K562 (cell line): ENCODE data around the gene MAGIX. TPM values are rescaled to one million over a fixed set of nuclear protein-coding genes. Genes with fewer than 3 reads are reported as not detected.

ENCODE experiments used
- ATAC-seq: fragments of 200-7000 bp; cut with Tn5 transposase; 3 replicates; pipeline ENCODE4 v1.9.1; 2020; ENCODE audit warnings: moderate library complexity
- BruUV-seq: library from RNA; stranded (reverse); fragments of 400-500 nt; replicated peaks from 2 replicates; lab custom pipeline; 2021; lab: Mats Ljungman, UMichigan
- CTCF ChIA-PET: fragments of 300-600 bp; formaldehyde crosslinking; extraction: SDS; loops from one replicate; lab custom pipeline; 2021; ENCODE audit warnings: low intra/inter-chr PET ratio; lab: Yijun Ruan, JAX
- POLR2A ChIA-PET: fragments of 300-600, 350-650 bp; sonication (Branson Sonifier 250); formaldehyde crosslinking; extraction: SDS; loops from one replicate; lab custom pipeline; 2021; ENCODE audit warnings: antibody characterized with exemption, inconsistent platforms; lab: Yijun Ruan, JAX
- DNase-seq, 4 experiments: peaks; one replicate each; pipeline versions ENCODE4 v3.0.0 to v3.0.0-alpha.2; 2011 to 2018; ENCODE audit warnings: low spot score in 3 of 4, mixed read lengths in 3 of 4; ENCODE audit errors: extremely low read depth in 1 of 4
- FAIRE-seq: peaks from 2 replicates; lab custom pipeline; 2011; peaks lifted over from hg19 to GRCh38; lab: Jason Lieb, UNC
- H2AFZ ChIP-seq: 2 replicates; pipeline ENCODE4 v1.6.0; 2011; ENCODE audit warnings: low read depth, low read length, control low read depth, inconsistent platforms
- H3K27ac ChIP-seq: fragments of 200-600 bp; 3 replicates; pipeline ENCODE4 v1.8.0; 2011; ENCODE audit warnings: low read depth, mild to moderate bottlenecking, control low read depth, inconsistent platforms, low read length, moderate library complexity, mixed read lengths; ENCODE audit errors: extremely low read depth
- H3K27me3 ChIP-seq, 2 experiments: fragments of 300-600 bp in 1 of 2; 2 replicates in 1 of 2; 3 replicates in 1 of 2; pipeline versions ENCODE4 v1.6.0 to v1.8.0; 2011; ENCODE audit warnings: inconsistent platforms in 2 of 2, low read length in 2 of 2, mild to moderate bottlenecking in 1 of 2, mixed read lengths in 1 of 2, moderate library complexity in 1 of 2; ENCODE audit not compliant: control insufficient read depth in 2 of 2, insufficient read depth in 2 of 2
- H3K36me3 ChIP-seq: fragments of 300-600 bp; 3 replicates; pipeline ENCODE4 v1.8.0; 2011; ENCODE audit warnings: mild to moderate bottlenecking, low read length, inconsistent platforms; ENCODE audit not compliant: control insufficient read depth, insufficient read depth
- H3K4me1 ChIP-seq, 2 experiments: fragments of 200-600 bp in 1 of 2; replicated peaks in 1 of 2; 2 replicates in 1 of 2; 3 replicates in 1 of 2; pipeline versions ENCODE4 v1.5.1 to v1.8.0; 2011; ENCODE audit warnings: inconsistent platforms in 2 of 2, low read length in 2 of 2, mild to moderate bottlenecking in 1 of 2, mixed read lengths in 1 of 2, moderate library complexity in 1 of 2; ENCODE audit not compliant: control insufficient read depth in 2 of 2, insufficient read depth in 2 of 2
- H3K4me2 ChIP-seq: 2 replicates; pipeline ENCODE4 v1.6.1; 2011; ENCODE audit warnings: low read length, control low read depth, inconsistent platforms, mixed read lengths; ENCODE audit not compliant: insufficient read depth
- H3K4me3 ChIP-seq: fragments of 200-600 bp; sonication (generic), shearing (Covaris generic); 2 replicates; pipeline ENCODE4 v1.5.1; 2016; ENCODE audit warnings: control low read depth, inconsistent platforms
- H3K79me2 ChIP-seq: fragments of 200-600 bp; 3 replicates; pipeline ENCODE4 v1.8.0; 2011; ENCODE audit warnings: low read length, inconsistent platforms; ENCODE audit not compliant: control insufficient read depth, insufficient read depth
- H3K9ac ChIP-seq, 2 experiments: 2 replicates each; pipeline versions ENCODE4 v1.6.0 to v1.6.1; 2011; ENCODE audit warnings: low read depth in 2 of 2, low read length in 2 of 2, control low read depth in 1 of 2, inconsistent platforms in 1 of 2, mild to moderate bottlenecking in 1 of 2, mixed read lengths in 1 of 2; ENCODE audit not compliant: insufficient read depth in 1 of 2
- H3K9me1 ChIP-seq: one replicate; pipeline ENCODE4 v1.6.0; 2011; ENCODE audit warnings: inconsistent platforms, mild to moderate bottlenecking, low read length, moderate library complexity; ENCODE audit not compliant: control insufficient read depth, insufficient read depth
- H3K9me3 ChIP-seq: replicated peaks from 2 replicates; pipeline ENCODE4 v1.5.1; 2011; ENCODE audit warnings: low read depth, low read length, inconsistent platforms; ENCODE audit not compliant: control insufficient read depth, insufficient read depth
- H4K20me1 ChIP-seq: replicated peaks from 2 replicates; pipeline ENCODE4 v1.6.1; 2011; ENCODE audit warnings: low read length, inconsistent platforms, mixed read lengths; ENCODE audit not compliant: control insufficient read depth, insufficient read depth
- ILK ChIP-seq: fragments of 450-650 bp; IDR thresholded peaks from 2 replicates; pipeline ENCODE4 v1.6.1; 2016; ENCODE audit warnings: missing genetic modification characterization, low read depth, mild to moderate bottlenecking, missing compliant biosample characterization, moderate library complexity, borderline replicate concordance
- NFIX ChIP-seq: fragments of 250-450 bp; sonication (Bioruptor Pico); IDR thresholded peaks from 2 replicates; pipeline ENCODE4 v1.4.0; 2020; ENCODE audit warnings: low read depth, mild to moderate bottlenecking, moderate library complexity
- POLR2G ChIP-seq: fragments of 200-400 bp; formaldehyde crosslinking; IDR thresholded peaks from 2 replicates; pipeline ENCODE4 v1.6.1; 2017; ENCODE audit warnings: low read depth, mild to moderate bottlenecking, antibody characterized with exemption, low read length, moderate library complexity
- RBFOX2 ChIP-seq: fragments of 200-400 bp; formaldehyde crosslinking; IDR thresholded peaks from 2 replicates; pipeline ENCODE4 v1.6.1; 2017; ENCODE audit warnings: low read depth, mild to moderate bottlenecking, low read length, moderate library complexity
- RBM22 ChIP-seq: fragments of 200-400 bp; formaldehyde crosslinking; IDR thresholded peaks from 2 replicates; pipeline ENCODE4 v1.6.1; 2018; ENCODE audit warnings: low read length, low read depth; ENCODE audit not compliant: poor library complexity, severe bottlenecking
- YBX1 ChIP-seq: fragments of 450-650 bp; IDR thresholded peaks from 2 replicates; pipeline ENCODE4 v1.7.1; 2016; ENCODE audit warnings: mild to moderate bottlenecking
- WGBS: fragments of 100-300 bp; shearing (Covaris generic); methylation state at CpG from one replicate; pipeline ENCODE4 v1.1.6; 2016; ENCODE audit warnings: low coverage, mixed read lengths; ENCODE audit not compliant: insufficient coverage; ENCODE audit errors: missing lambda C conversion rate; 5-methylcytosine and 5-hydroxymethylcytosine counted together
- in situ Hi-C: fragments of 300-500 bp; cut with MboI; formaldehyde crosslinking; loops from 4 replicates; pipeline ENCODE4 v1.15.0; 2018; ENCODE audit warnings: inconsistent platforms, mixed read lengths
- intact Hi-C: fragments of 100-400 bp; cut with micrococcal nuclease; formaldehyde crosslinking; loops from 2 replicates; pipeline ENCODE4 v1.14.2; 2022
- polyA plus RNA-seq, 8 experiments: library from polyadenylated mRNA; depleted of rRNA in 4 of 8; stranded (reverse) in 5 of 8; unstranded in 3 of 8; fragments of >200 nt; fragmentation: Nextera tagmentation in 2 of 8; fragmentation: Illumina TruSeq in 1 of 8; extraction: Ambion mirVana in 2 of 8; extraction: Trizol in 1 of 8; gene quantifications; 2 replicates each; pipeline versions ENCODE4 v1.2.1 to v1.2.3, GENCODE V29; 2011 to 2014; ENCODE audit warnings: inconsistent platforms in 1 of 8, missing spikeins in 1 of 8
- total RNA-seq, 7 experiments: library from RNA; depleted of rRNA in 6 of 7; stranded (reverse); fragments of >200 nt in 6 of 7; fragmentation: Illumina TruSeq in 2 of 7; extraction: Trizol in 2 of 7; gene quantifications; 2 replicates each; pipeline versions ENCODE4 v1.2.1 to v1.2.3, GENCODE V29; 2011 to 2021; ENCODE audit warnings: low replicate concordance in 1 of 7
- TF ChIP-seq, protein P1 (sequence below): sonication (generic); formaldehyde crosslinking; IDR thresholded peaks from 2 replicates; pipeline ENCODE4 v1.8.1; 2023; ENCODE audit warnings: mild to moderate bottlenecking, missing genetic modification reagents
- TF ChIP-seq, protein P2 (sequence below), 2 experiments: fragments of 450-650 bp in 1 of 2; sonication (generic) in 1 of 2; formaldehyde crosslinking in 1 of 2; IDR thresholded peaks in 1 of 2; conservative IDR thresholded peaks in 1 of 2; 2 replicates each; pipeline versions ENCODE4 v1.6.1 to v1.8.1; 2016 to 2023; ENCODE audit warnings: mild to moderate bottlenecking in 2 of 2, moderate library complexity in 2 of 2, inconsistent platforms in 1 of 2, missing genetic modification reagents in 1 of 2
- TF ChIP-seq, protein P3 (sequence below): sonication (generic); formaldehyde crosslinking; IDR thresholded peaks from 2 replicates; pipeline ENCODE4 v1.9.0; 2022; ENCODE audit warnings: mild to moderate bottlenecking, missing genetic modification reagents

Gene MAGIX
- total and polyA plus RNA-seq, 9 of the 15 experiments (the other 6 are each of a cell fraction or from before 2014, with no cell fraction given), result 0.08 to 3.5 (median 0.47) TPM

DNA sequence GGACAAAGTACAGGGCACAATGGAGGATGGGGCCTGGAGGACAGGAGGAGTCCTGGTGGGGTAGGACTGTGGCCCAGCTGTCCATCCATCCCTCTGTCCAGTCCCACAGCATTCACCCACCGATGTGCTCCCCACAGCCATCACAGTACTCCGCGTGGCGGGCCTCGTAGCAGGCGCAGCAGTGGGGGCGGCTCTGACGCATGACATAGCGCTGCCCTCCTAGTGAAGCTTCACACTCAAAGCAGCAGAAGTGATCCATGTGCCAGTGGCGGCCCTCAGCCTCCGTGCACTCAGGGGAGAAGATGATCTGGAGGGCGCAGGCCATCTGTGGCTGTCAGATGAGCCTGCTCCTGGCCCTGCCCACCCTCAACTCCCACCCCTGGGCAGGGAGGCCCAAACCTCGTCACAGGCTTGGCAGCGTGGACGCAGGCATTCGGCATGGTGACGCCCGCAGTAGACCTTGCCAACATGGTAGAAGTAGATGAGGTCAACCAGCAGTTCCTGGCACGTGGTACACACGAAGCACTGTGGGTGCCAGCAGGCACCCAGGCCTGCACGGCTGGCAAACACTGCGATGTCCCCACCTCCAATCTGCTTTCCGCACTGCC, 15.4 kb downstream of the MAGIX start:
- 89% methylated on average over 19 of the region's 23 CpGs for WGBS
- DNase-seq (no peak), ATAC-seq (no peak; the same call in 2 of the 3 replicates), FAIRE-seq (no peak)
- intact Hi-C loops, result loop anchor here (5.0 to 10.0 kb wide), 3 partner anchors 136 to 373 kb away; partner anchors contain the start of genes HDAC6, OTUD5 and TFE3
- Histone ChIP-seq H2AFZ (no peak overlapping the region), H4K20me1 (no peaks in the 10 kb centered on the region; the same call in 1 of the 2 replicates), H3K9me3 (no peaks in the 10 kb centered on the region), H3K36me3 (peaks cover 87% of the 10 kb centered on the region; the same call in 2 of the 3 replicates), H3K9me1 (peaks cover 3% of the 10 kb centered on the region), H3K9ac (peak overlapping the region in 1 of 2 experiments; percentile 10; a peak in 2 of 4 replicates), H3K27ac (no peak overlapping the region), H3K27me3 (no peaks in the 10 kb centered on the region), H3K4me1 (peaks cover 33 to 45% of the 10 kb centered on the region in 2 experiments), H3K4me2 (no peak overlapping the region), H3K79me2 (peaks cover 18% of the 10 kb centered on the region), H3K4me3 (no peak overlapping the region)
- ChIA-PET CTCF (interaction anchor here (0.9 kb wide), 1 partner anchor 55 kb away, joined by 4 read pairs; the partner anchor contains the start of gene GPKOW), POLR2A (interaction anchor here (0.6 to 1.4 kb wide), 4 partner anchors 10 to 695 kb away, joined by 3 read pairs; no protein-coding TSS in a partner anchor)
- no TSS peak for BruUV-seq
- TF ChIP-seq ILK (tag) (no peak), POLR2G (peak; percentile 47; the same call in 1 of the 2 replicates), RBFOX2 (peak; percentile 50), YBX1 (no peak), RBM22 (peak; percentile 21), NFIX (no peak)
- TF ChIP-seq, protein P1, sequence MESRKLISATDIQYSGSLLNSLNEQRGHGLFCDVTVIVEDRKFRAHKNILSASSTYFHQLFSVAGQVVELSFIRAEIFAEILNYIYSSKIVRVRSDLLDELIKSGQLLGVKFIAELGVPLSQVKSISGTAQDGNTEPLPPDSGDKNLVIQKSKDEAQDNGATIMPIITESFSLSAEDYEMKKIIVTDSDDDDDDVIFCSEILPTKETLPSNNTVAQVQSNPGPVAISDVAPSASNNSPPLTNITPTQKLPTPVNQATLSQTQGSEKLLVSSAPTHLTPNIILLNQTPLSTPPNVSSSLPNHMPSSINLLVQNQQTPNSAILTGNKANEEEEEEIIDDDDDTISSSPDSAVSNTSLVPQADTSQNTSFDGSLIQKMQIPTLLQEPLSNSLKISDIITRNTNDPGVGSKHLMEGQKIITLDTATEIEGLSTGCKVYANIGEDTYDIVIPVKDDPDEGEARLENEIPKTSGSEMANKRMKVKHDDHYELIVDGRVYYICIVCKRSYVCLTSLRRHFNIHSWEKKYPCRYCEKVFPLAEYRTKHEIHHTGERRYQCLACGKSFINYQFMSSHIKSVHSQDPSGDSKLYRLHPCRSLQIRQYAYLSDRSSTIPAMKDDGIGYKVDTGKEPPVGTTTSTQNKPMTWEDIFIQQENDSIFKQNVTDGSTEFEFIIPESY, result peak; percentile 93
- TF ChIP-seq, protein P2, sequence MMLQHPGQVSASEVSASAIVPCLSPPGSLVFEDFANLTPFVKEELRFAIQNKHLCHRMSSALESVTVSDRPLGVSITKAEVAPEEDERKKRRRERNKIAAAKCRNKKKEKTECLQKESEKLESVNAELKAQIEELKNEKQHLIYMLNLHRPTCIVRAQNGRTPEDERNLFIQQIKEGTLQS (IDR thresholded peaks at IDR 0.05), result 0 out of 2 replicates have a peak, but pooled peaks have one; percentile 8
- TF ChIP-seq, protein P2 (CRISPR knock-in tag; conservative IDR thresholded peaks at IDR 0.05), result no peak
- TF ChIP-seq, protein P3, sequence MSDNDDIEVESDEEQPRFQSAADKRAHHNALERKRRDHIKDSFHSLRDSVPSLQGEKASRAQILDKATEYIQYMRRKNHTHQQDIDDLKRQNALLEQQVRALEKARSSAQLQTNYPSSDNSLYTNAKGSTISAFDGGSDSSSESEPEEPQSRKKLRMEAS (CRISPR knock-in tag), result peak; percentile 46; the same call in 1 of the 2 replicates
- in situ Hi-C loops, result no loop called here
